H1 (cell line): Measurements from ENCODE around the gene ZNF57.

Experiments
- ASH2L ChIP-seq: fragments of 200-600, 300-600 bp; sonication (generic); IDR thresholded peaks from one replicate; pipeline ENCODE4 v1.7.1; 2017; ENCODE audit warnings: low read length
- BACH1 ChIP-seq: IDR thresholded peaks from 2 replicates; pipeline ENCODE4 v1.6.1; 2012; ENCODE audit warnings: low read length, improper control_type of control experiment
- EZH2 ChIP-seq: fragments of 200-600 bp; sonication (generic); IDR thresholded peaks from 2 replicates; pipeline ENCODE4 v1.7.1; 2012; ENCODE audit warnings: low read depth, mild to moderate bottlenecking, moderate library complexity, low read length, inconsistent platforms; ENCODE audit not compliant: severe bottlenecking
- GTF2F1 ChIP-seq: IDR thresholded peaks from 2 replicates; pipeline ENCODE4 v1.6.1; 2012; ENCODE audit warnings: low read depth, low read length, improper control_type of control experiment, borderline replicate concordance
- JUN ChIP-seq: IDR thresholded peaks from 2 replicates; pipeline ENCODE4 v1.6.1; 2011; ENCODE audit warnings: low read depth, mild to moderate bottlenecking, improper control_type of control experiment, low read length
- MAX ChIP-seq: IDR thresholded peaks from 2 replicates; pipeline ENCODE4 v1.6.1; 2012; ENCODE audit warnings: inconsistent platforms
- POLR2A ChIP-seq, 2 experiments: IDR thresholded peaks; 1 replicate in 1 of 2; 2 replicates in 1 of 2; pipeline ENCODE4 v1.6.1; 2011; ENCODE audit warnings: low read depth in 2 of 2, low read length in 2 of 2, mild to moderate bottlenecking in 2 of 2; ENCODE audit errors: control extremely low read depth in 1 of 2
- POLR2AphosphoS5 ChIP-seq: IDR thresholded peaks from 2 replicates; pipeline ENCODE4 v1.6.1; 2011; ENCODE audit warnings: low read depth, low read length
- RXRA ChIP-seq: IDR thresholded peaks from 2 replicates; pipeline ENCODE4 v1.6.1; 2011; ENCODE audit warnings: low read depth, mild to moderate bottlenecking, low read length, moderate library complexity; ENCODE audit not compliant: insufficient read depth
- SIN3A ChIP-seq, 2 experiments: IDR thresholded peaks in 1 of 2; conservative IDR thresholded peaks in 1 of 2; 2 replicates each; pipeline ENCODE4 v1.6.1; 2011 to 2012; ENCODE audit warnings: low read length in 2 of 2, improper control_type of control experiment in 1 of 2, low read depth in 1 of 2, mild to moderate bottlenecking in 1 of 2
- TCF12 ChIP-seq: IDR thresholded peaks from 2 replicates; pipeline ENCODE4 v1.6.1; 2011; ENCODE audit warnings: low read depth, mild to moderate bottlenecking, low read length
- USF2 ChIP-seq: IDR thresholded peaks from 2 replicates; pipeline ENCODE4 v1.6.1; 2011; ENCODE audit warnings: low read length, improper control_type of control experiment
- TF ChIP-seq, protein P1 (sequence below), 3 experiments: IDR thresholded peaks; 1 replicate in 2 of 3; 2 replicates in 1 of 3; pipeline versions ENCODE4 v1.5.1 to v1.6.1; 2011; ENCODE audit warnings: low read length in 3 of 3, mild to moderate bottlenecking in 3 of 3, inconsistent platforms in 2 of 3, low read depth in 1 of 3, moderate library complexity in 1 of 3; ENCODE audit not compliant: insufficient read depth in 1 of 3; ENCODE audit errors: control extremely low read depth in 1 of 3

DNA sequence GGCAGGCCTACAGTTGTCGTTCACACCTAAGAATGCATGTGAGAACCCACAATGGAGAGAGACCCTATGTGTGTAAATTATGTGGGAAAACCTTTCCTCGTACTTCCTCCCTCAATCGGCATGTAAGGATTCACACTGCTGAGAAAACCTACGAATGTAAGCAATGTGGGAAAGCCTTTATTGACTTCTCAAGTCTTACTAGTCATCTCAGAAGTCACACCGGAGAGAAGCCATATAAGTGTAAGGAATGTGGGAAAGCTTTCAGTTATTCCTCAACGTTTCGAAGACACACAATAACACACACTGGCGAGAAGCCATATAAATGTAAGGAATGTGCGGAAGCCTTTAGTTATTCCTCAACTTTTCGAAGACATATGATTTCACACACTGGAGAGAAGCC is 48.1 kb upstream of the ZNF57 start:
- TF ChIP-seq, protein P1, sequence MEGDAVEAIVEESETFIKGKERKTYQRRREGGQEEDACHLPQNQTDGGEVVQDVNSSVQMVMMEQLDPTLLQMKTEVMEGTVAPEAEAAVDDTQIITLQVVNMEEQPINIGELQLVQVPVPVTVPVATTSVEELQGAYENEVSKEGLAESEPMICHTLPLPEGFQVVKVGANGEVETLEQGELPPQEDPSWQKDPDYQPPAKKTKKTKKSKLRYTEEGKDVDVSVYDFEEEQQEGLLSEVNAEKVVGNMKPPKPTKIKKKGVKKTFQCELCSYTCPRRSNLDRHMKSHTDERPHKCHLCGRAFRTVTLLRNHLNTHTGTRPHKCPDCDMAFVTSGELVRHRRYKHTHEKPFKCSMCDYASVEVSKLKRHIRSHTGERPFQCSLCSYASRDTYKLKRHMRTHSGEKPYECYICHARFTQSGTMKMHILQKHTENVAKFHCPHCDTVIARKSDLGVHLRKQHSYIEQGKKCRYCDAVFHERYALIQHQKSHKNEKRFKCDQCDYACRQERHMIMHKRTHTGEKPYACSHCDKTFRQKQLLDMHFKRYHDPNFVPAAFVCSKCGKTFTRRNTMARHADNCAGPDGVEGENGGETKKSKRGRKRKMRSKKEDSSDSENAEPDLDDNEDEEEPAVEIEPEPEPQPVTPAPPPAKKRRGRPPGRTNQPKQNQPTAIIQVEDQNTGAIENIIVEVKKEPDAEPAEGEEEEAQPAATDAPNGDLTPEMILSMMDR (IDR thresholded peaks at IDR 0.05; ENCODE audit: control extremely low read depth in 1 of 3, insufficient read depth in 1 of 3, low read depth in 1 of 3, low read length in 3 of 3): no peak
- TF ChIP-seq USF2: no peak
- TF ChIP-seq EZH2: no peak
- TF ChIP-seq ASH2L: no peak
- TF ChIP-seq MAX: no peak
- TF ChIP-seq JUN: no peak
- no peak for TF ChIP-seq RXRA
- no peak for TF ChIP-seq GTF2F1
- no peak for TF ChIP-seq SIN3A (conservative IDR thresholded peaks at IDR 0.05 in 1 of 2, IDR thresholded peaks at IDR 0.05 in 1 of 2; ENCODE audit: low read depth in 1 of 2, low read length in 2 of 2)
- TF ChIP-seq POLR2AphosphoS5: no peak
- TF ChIP-seq TCF12: no peak
- TF ChIP-seq POLR2A (IDR thresholded peaks at IDR 0.05; ENCODE audit: control extremely low read depth in 1 of 2, low read depth in 2 of 2, low read length in 2 of 2): no peak
- no peak for TF ChIP-seq BACH1
